ENCODE measurements around the gene UCN2. TPM values are rescaled to one million over a fixed set of nuclear protein-coding genes. Genes with fewer than 3 reads are reported as not detected.

The UCN2 gene
- total RNA-seq, 1 experiment from 2014 or later: 1.8 TPM

DNA sequence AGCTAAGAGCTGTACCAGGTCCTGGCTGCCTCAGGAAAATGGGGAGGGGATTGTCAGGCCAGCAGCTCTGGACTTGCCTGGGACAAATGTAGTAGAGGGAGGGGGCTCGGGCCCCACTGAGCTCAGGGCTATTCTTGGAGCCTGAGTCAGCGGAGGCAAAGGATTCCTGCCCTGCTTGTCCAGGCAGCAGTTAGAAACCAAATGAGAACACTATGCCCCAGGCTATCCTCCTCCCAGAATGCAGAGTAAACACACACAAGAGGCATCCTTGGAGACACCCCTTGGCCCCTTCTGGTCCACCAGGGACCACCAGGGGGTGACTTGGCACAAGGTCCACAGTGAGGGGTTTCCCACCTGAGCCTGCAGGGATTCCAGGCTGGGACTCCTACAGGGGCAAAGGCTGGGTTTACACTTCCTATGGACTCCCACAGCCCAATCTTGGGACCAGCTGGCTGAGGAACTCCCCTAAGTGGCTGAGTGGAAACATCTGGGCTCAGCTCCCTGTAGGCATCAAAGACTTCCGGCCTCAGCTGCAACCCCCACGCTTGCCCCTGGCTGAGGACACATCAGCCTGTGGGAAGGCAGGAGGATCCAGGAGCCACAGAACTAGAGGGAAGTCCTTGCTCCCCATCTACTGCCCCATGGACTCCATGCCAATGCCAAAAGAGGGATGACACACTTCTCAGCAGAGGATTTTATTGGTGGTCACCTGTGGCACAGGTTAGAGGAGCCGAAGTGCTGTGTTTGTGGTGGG is 34.9 kb upstream of the UCN2 start:
- Histone ChIP-seq H3K9me3 (ENCODE audit: control insufficient read depth, insufficient read depth, low read depth, low read length) (no peaks in the 10 kb centered on the region), H3K4me3 (ENCODE audit: low read depth in 2 of 2, low read length in 2 of 2) (no peak overlapping the region), H3K4me1 (ENCODE audit: control insufficient read depth, insufficient read depth, low read length) (peaks cover 34% of the 10 kb centered on the region), H3K27me3 (ENCODE audit: control insufficient read depth, insufficient read depth, low read length) (no peaks in the 10 kb centered on the region), H3K36me3 (ENCODE audit: control insufficient read depth, insufficient read depth, low read length) (peaks cover 3% of the 10 kb centered on the region; the same call in 1 of the 2 replicates), H3K27ac (ENCODE audit: low read length) (no peak overlapping the region)
- DNase-seq (ENCODE audit: low read depth, low spot score) (no peak), ATAC-seq (peak; percentile 28)
- in situ Hi-C loops (cut with HindIII; ENCODE audit: low pct_unique_long_range_greater_than_20kb, low sequenced_read_pairs) (no loop called here), intact Hi-C loops (cut with micrococcal nuclease; ENCODE audit: unreplicated experiment) (no loop called here)
- TF ChIP-seq SIN3A (IDR thresholded peaks at IDR 0.05; ENCODE audit: borderline replicate concordance, insufficient read depth, low read depth, low read length) (no peak), POLR2AphosphoS5 (IDR thresholded peaks at IDR 0.05; ENCODE audit: low read depth, low read length) (peak; percentile 18; the same call in 1 of the 2 replicates), TCF7L2 (IDR thresholded peaks at IDR 0.05; ENCODE audit: low read depth, low read length) (peak; percentile 87), CTCF (IDR thresholded peaks at IDR 0.05) (no peak)
- CTCF ChIA-PET: no interaction called here
- BruUV-seq (replicated peaks): no TSS peak
- POLR2A ChIA-PET: interaction anchor here (0.5 kb wide), 1 partner anchor 56 kb away, joined by 4 read pairs; no protein-coding TSS in a partner anchor

GRCh38 chr3:48597408-48597800 is 33.8 kb upstream of the UCN2 start:
- in situ Hi-C loops (cut with HindIII; ENCODE audit: low pct_unique_long_range_greater_than_20kb, low sequenced_read_pairs): no loop called here
- POLR2A ChIA-PET: no interaction called here
- no peak overlapping the region for H3K27ac ChIP-seq (ENCODE audit: low read length)
- no peaks in the 10 kb centered on the region for H3K9me3 ChIP-seq (ENCODE audit: control insufficient read depth, insufficient read depth, low read depth, low read length)
- no peaks in the 10 kb centered on the region for H3K36me3 ChIP-seq (ENCODE audit: control insufficient read depth, insufficient read depth, low read length)
- no TSS peak for BruUV-seq (replicated peaks)
- peaks cover 34% of the 10 kb centered on the region for H3K4me1 ChIP-seq (ENCODE audit: control insufficient read depth, insufficient read depth, low read length)
- DNase-seq (ENCODE audit: low read depth, low spot score) (no peak), ATAC-seq (no peak)
- H3K27me3 ChIP-seq (ENCODE audit: control insufficient read depth, insufficient read depth, low read length): no peaks in the 10 kb centered on the region
- H3K4me3 ChIP-seq (ENCODE audit: low read depth in 2 of 2, low read length in 2 of 2): no peak overlapping the region
- CTCF ChIA-PET: no interaction called here
- TF ChIP-seq, protein P1, sequence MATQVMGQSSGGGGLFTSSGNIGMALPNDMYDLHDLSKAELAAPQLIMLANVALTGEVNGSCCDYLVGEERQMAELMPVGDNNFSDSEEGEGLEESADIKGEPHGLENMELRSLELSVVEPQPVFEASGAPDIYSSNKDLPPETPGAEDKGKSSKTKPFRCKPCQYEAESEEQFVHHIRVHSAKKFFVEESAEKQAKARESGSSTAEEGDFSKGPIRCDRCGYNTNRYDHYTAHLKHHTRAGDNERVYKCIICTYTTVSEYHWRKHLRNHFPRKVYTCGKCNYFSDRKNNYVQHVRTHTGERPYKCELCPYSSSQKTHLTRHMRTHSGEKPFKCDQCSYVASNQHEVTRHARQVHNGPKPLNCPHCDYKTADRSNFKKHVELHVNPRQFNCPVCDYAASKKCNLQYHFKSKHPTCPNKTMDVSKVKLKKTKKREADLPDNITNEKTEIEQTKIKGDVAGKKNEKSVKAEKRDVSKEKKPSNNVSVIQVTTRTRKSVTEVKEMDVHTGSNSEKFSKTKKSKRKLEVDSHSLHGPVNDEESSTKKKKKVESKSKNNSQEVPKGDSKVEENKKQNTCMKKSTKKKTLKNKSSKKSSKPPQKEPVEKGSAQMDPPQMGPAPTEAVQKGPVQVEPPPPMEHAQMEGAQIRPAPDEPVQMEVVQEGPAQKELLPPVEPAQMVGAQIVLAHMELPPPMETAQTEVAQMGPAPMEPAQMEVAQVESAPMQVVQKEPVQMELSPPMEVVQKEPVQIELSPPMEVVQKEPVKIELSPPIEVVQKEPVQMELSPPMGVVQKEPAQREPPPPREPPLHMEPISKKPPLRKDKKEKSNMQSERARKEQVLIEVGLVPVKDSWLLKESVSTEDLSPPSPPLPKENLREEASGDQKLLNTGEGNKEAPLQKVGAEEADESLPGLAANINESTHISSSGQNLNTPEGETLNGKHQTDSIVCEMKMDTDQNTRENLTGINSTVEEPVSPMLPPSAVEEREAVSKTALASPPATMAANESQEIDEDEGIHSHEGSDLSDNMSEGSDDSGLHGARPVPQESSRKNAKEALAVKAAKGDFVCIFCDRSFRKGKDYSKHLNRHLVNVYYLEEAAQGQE (IDR thresholded peaks at IDR 0.05; ENCODE audit: insufficient read depth in 1 of 2, low read depth in 2 of 2, low read length in 1 of 2): no peak
- TF ChIP-seq POLR2AphosphoS5 (IDR thresholded peaks at IDR 0.05; ENCODE audit: low read depth, low read length) (no peak), TCF7L2 (IDR thresholded peaks at IDR 0.05; ENCODE audit: low read depth, low read length) (no peak), SIN3A (IDR thresholded peaks at IDR 0.05; ENCODE audit: borderline replicate concordance, insufficient read depth, low read depth, low read length) (no peak), CTCF (IDR thresholded peaks at IDR 0.05) (no peak)
- intact Hi-C loops (cut with micrococcal nuclease; ENCODE audit: unreplicated experiment): no loop called here
